VCaP (cell line): ENCODE measurements around the gene ZNF274.
"Not testable (repeated sequence)": the region's sequence is repeated elsewhere in the genome, so short reads cannot be mapped to it uniquely, and the experiment has no call there.

ENCODE experiments used
- H3K27ac ChIP-seq: fragments of 450-650 bp; 2 replicates; pipeline ENCODE4 v1.5.1; 2017
- TF ChIP-seq, protein P1 (sequence below): fragments of 450-650 bp; conservative IDR thresholded peaks from 2 replicates; pipeline ENCODE4 v1.5.1; 2017; ENCODE audit warnings: mild to moderate bottlenecking, moderate library complexity

Gene ZNF274

DNA sequence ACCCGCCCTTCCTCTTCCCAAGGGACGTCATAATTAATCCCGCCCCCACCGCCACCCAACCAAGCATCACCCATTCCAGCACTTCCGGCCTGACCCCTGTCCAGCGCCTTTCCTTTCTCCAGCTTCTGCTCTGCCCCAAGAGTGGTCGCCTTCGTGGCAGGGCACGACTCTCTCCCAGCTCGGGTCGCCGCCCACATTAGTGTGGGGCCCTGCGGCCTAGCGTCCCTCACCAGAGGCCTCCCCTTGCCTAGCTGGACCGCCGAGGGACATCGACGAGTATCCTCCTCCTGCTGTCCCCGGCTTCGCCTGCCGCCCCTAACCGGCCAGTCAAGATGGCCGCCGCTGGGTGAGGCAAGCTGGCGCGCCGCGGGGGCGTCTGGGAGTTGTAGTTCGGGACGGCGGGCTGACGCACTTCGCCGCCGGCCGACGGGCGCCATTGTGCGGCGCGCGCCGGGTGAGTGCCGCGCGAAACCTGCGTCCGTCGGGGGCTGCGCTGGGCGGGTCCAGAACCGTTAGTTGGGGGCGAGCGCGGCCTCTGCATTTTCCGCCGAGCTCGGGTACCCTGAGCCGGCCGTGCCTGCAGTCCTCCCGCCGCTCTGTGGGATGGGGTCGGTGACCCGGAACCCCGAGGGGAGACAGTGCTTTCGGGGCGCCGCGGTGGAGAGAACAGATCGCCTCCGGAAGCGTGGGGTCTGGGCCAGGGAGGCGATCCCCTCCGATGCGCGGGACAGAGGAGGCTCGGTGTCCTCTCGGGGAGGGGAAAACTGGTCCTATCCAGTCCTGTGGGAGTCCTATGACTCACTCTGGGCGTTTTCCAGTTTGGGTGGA is at the start of gene ZNF274:
TSS of gene ZNF274 (plus strand) at position 73 of the 828 bp plus-strand sequence. CDS start 905 bp downstream, outside the sequence.
- peak within 1 kb of the TSS; percentile 89 for H3K27ac ChIP-seq
- TF ChIP-seq, protein P1, sequence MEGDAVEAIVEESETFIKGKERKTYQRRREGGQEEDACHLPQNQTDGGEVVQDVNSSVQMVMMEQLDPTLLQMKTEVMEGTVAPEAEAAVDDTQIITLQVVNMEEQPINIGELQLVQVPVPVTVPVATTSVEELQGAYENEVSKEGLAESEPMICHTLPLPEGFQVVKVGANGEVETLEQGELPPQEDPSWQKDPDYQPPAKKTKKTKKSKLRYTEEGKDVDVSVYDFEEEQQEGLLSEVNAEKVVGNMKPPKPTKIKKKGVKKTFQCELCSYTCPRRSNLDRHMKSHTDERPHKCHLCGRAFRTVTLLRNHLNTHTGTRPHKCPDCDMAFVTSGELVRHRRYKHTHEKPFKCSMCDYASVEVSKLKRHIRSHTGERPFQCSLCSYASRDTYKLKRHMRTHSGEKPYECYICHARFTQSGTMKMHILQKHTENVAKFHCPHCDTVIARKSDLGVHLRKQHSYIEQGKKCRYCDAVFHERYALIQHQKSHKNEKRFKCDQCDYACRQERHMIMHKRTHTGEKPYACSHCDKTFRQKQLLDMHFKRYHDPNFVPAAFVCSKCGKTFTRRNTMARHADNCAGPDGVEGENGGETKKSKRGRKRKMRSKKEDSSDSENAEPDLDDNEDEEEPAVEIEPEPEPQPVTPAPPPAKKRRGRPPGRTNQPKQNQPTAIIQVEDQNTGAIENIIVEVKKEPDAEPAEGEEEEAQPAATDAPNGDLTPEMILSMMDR, result no peak

DNA sequence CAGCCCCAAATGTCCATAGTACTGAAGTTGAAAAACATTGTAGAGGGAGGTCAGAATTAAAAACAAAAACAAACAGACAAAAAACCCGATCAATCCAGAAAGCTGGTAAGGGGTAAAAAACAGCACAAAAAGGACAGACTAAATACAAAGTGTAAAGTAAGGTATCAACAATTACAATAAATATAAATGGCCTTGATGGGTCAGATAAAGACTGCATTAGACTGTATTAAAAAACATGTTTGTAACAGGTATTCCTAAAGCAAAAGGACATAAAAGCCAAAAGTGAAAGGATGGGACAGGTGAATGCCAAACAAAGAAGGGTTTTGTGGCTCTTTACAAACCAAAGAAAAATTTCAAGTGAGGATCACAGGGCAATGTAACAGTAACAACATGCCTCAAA is 48.6 kb upstream of the ZNF274 start:
- TF ChIP-seq, protein P1, result no peak
- H3K27ac ChIP-seq, result no peak overlapping the region

DNA sequence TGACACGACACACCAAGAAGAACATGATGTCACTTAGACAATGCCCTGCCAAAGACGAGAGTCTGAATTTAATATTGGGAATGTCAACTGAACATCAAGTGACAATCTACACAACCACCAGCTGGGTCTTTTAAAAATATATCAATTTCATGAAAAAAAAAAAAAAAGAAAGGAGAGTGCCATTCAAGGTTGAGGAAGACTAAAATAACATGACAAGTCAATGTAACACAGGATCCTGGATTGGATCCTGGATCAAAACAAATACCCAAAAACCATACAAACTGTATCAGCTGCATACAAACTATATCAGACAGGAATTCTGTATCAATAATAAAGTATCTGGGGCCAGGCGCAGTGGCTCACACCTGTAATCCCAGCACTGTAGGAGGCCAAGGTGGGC is 37.0 kb upstream of the ZNF274 start:
- TF ChIP-seq, protein P1, result no peak
- no peak overlapping the region for H3K27ac ChIP-seq

DNA sequence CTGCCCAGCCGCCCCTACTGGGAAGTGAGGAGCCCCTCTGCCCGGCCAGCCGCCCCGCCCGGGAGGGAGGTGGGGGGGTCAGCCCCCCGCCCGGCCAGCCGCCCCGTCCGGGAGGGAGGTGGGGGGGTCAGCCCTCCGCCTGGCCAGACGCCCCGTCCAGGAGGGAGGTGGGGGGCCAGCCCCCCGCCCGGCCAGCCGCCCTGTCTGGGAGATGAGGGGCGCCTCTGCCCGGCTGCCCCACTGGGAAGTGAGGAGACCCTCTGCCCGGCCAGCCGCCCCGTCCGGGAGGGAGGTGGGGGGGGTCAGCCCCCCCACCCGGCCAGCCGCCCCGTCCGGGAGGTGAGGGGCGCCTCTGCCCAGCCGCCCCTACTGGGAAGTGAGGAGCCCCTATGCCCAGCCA is 35.4 kb upstream of the ZNF274 start:
- not testable (repeated sequence) for H3K27ac ChIP-seq

DNA sequence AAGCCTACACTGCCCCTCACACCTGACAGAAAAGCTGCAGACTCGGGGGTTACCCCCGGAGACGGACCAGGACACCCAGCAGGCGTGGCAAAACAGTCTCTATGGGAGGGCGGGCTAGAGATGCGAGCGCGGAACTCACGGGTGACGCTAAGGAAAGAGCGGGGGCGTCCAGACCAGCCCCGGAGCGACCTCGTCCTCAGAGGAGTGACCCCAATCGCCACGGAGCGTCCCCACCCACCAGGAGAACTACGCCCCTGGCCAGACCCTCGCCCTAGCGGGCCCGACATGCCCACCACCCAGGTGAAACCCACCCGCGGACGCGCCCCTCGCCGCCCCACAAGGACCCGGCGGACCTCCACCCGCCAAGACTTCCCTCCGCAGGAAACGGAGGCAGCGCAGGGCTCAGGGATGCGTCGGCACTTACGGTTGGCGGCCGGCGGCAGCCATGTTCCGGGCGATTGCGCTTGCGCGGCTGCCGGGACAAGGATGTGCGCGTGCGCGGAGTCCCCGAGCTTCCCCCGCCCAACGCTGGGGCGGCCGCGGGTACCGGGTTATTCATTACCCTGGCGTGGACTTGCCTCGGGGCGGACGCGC is 32.4 kb upstream of the ZNF274 start, which contains the start of gene ZNF329:
TSS of gene ZNF329 (minus strand) at position 462 of the 594 bp plus-strand sequence. CDS start 21,286 bp downstream, outside the sequence.
- peak within 1 kb of the TSS; percentile 97 for H3K27ac ChIP-seq
- TF ChIP-seq, protein P1, result no peak

DNA sequence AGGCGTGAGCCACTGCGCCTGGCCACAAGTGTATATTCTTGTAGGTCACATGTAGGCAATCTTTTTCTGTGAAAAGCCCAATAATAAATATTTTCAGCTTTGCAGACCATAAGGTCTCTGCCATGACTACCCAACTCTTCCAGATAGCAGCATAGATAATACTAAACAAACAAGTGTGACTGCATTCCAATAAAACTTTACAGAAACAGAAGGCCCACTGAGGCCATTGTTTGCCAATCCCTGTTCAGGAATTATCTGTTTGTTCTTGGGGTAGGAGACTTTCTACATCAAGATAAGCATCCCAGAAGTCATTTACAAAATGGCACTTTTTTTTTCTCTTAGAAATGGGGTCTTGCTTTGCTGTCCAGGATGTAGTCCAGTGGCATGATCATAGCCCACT is 29.5 kb upstream of the ZNF274 start:
- peak overlapping the region; percentile 97 for H3K27ac ChIP-seq
- TF ChIP-seq, protein P1, result no peak

DNA sequence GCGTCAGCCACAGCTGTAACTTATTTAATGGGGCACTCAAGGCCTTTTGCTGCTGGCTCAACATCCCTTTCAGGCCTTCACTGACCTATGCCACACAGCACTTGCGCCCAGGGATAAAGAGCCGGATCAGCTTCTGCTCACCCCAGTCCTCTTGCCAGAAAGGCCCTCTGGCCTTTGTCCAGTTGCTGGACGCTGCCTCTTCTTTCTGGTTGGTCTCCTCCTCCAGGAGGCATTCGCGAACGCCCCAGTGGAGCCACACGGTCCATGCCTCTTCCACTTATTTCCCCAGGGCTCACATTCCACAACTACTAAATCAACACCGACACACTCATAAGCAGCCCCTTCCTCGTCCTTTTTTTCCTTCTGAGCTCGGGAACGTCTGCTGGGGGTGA is 28.6 kb upstream of the ZNF274 start:
- peak overlapping the region; percentile 97 for H3K27ac ChIP-seq
- TF ChIP-seq, protein P1, result no peak
